GM19372 (cell line): Measurements from ENCODE around the gene MED8.
"Not testable (repeated sequence)": the region's sequence is repeated elsewhere in the genome, so short reads cannot be mapped to it uniquely, and the experiment has no call there.

Experiments used
- ATAC-seq: cut with Tn5 transposase; IDR thresholded peaks from one replicate; pipeline ENCODE4 v1.9.1; 2021; ENCODE audit warnings: mild to moderate bottlenecking, low read depth, moderate library complexity; ENCODE audit not compliant: unreplicated experiment

The MED8 gene

GRCh38 chr1:43387976-43388599 is 1.5 kb downstream of the MED8 start:
- no peak for ATAC-seq

- no peak for ATAC-seq
Observed at GRCh38 chr1:43386676-43387075, 2.9 kb downstream of the MED8 start.

- no peak for ATAC-seq
Observed at GRCh38 chr1:43383449-43383848, 6.2 kb downstream of the MED8 start.

GRCh38 chr1:43382027-43382779 is 7.4 kb downstream of the MED8 start:
- no peak for ATAC-seq

- ATAC-seq = no peak
Observed at GRCh38 chr1:43381612-43382011, 8.0 kb downstream of the MED8 start.

GRCh38 chr1:43379476-43379875 is 10.1 kb downstream of the MED8 start:
- ATAC-seq = no peak

GRCh38 chr1:43377831-43378230 is 11.8 kb downstream of the MED8 start:
- ATAC-seq = no peak

- no peak for ATAC-seq
Observed at GRCh38 chr1:43376723-43377235, 12.8 kb downstream of the MED8 start.

- ATAC-seq = no peak
Observed at GRCh38 chr1:43373066-43373940, 16.3 kb downstream of the MED8 start.

- no peak for ATAC-seq
Observed at GRCh38 chr1:43372172-43372571, 17.4 kb downstream of the MED8 start.

GRCh38 chr1:43370564-43370963 is 19.0 kb downstream of the MED8 start:
- ATAC-seq = no peak

GRCh38 chr1:43369779-43370178 is 19.8 kb downstream of the MED8 start:
- ATAC-seq = not testable (repeated sequence)

GRCh38 chr1:43368646-43369020 is 21.0 kb downstream of the MED8 start:
- no peak for ATAC-seq

GRCh38 chr1:43367904-43368645 is 21.5 kb downstream of the MED8 start, which contains the start of gene ELOVL1:
ELOVL1 (minus strand) TSS chr1:43368011; CDS start chr1:43365609, 2,402 bp downstream.
- ATAC-seq = peak; percentile 76

GRCh38 chr1:43367026-43367903 is 22.3 kb downstream of the MED8 start:
- peak; percentile 51 for ATAC-seq

GRCh38 chr1:43366601-43367025 is 23.0 kb downstream of the MED8 start:
- ATAC-seq = no peak

- ATAC-seq = no peak
Observed at GRCh38 chr1:43366179-43366578, 23.4 kb downstream of the MED8 start.

- no peak for ATAC-seq
Observed at GRCh38 chr1:43365678-43366077, 23.9 kb downstream of the MED8 start.

- no peak for ATAC-seq
Observed at GRCh38 chr1:43363935-43364525, 25.6 kb downstream of the MED8 start.
